Measurements from ENCODE around the gene CABP1.

CABP1 gene

DNA sequence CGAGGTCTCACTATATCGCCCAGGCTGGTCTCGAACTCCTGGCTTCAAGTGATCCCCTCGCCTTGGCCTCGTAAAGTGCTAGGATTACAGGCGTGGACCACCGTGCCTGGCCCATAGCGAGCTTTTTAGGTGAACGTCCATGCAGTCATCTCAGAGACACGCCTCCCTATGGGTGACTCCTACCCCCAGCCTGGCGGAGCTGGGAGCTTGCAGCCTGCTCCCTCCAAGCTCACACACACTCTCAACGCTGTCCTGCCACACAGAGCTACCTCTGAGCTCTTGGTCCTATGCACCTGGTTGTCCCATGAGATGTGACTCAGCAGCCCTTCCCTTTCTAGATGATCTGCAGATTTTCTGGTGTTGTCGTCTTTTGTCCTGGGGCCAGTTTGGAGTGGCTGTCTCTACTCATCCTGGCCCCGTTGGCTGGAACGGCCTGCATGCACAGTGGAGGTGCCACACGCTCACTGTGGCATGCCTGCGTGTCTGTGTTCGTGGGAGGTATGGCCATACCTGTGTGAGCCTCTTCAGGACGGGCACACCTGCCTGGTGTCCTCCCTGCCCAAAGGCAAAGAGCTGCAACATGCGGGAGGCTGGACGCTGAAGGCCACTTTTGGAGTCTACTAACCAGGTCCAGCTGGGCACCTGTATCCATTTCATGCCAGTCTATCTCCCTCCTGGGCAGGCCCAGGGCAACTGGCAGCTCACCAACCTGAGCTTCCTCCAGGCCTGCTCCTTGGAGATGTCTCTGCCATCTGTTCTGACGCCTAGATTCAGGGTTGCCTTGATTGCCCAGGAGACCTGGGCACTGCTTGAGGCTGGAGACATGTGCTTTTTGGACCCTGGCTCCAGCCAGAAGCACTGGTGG lies 18.1 kb downstream of the CABP1 start:
- H3K4me3 ChIP-seq (ENCODE audit: low read depth, low read length, poor library complexity, severe bottlenecking) = no peak overlapping the region
- no peak overlapping the region for H3K9ac ChIP-seq (ENCODE audit: low read length)
- no peaks in the 10 kb centered on the region for H3F3A ChIP-seq (ENCODE audit: insufficient read depth, low read length)
- H2AFZ ChIP-seq (ENCODE audit: low read length) = no peak overlapping the region
- H3K79me2 ChIP-seq (ENCODE audit: insufficient read depth, low read length) = no peaks in the 10 kb centered on the region
- H3K4me2 ChIP-seq (ENCODE audit: low read length) = no peak overlapping the region
- peaks cover 21% of the 10 kb centered on the region; the same call in 1 of the 2 replicates for H3K27me3 ChIP-seq (ENCODE audit: insufficient read depth, low read length)
- H3K4me1 ChIP-seq (ENCODE audit: insufficient read depth, low read length, severe bottlenecking) = peaks cover 3% of the 10 kb centered on the region
- no peaks in the 10 kb centered on the region for H3K36me3 ChIP-seq (ENCODE audit: insufficient read depth, low read length)
- H4K20me1 ChIP-seq (ENCODE audit: insufficient read depth, low read length) = no peaks in the 10 kb centered on the region
- H3K9me2 ChIP-seq (ENCODE audit: low read depth, low read length) = no peaks in the 10 kb centered on the region
- H3K9me3 ChIP-seq (ENCODE audit: low read length) = no peaks in the 10 kb centered on the region
- H3K27ac ChIP-seq (ENCODE audit: low read depth, low read length, poor library complexity, severe bottlenecking) = no peak overlapping the region
- TF ChIP-seq EZH2 (IDR thresholded peaks at IDR 0.05; ENCODE audit: borderline replicate concordance, low read length) (no peak), CTCF (IDR thresholded peaks at IDR 0.05; ENCODE audit: low read length) (no peak)

- H3K9me3 ChIP-seq (ENCODE audit: low read length) = no peaks in the 10 kb centered on the region
- TF ChIP-seq EZH2 (IDR thresholded peaks at IDR 0.05; ENCODE audit: borderline replicate concordance, low read length) = no peak
- TF ChIP-seq CTCF (IDR thresholded peaks at IDR 0.05; ENCODE audit: low read length) = no peak
Measured at GRCh38 chr12:120659151-120659525, 18.7 kb downstream of the CABP1 start.

GRCh38 chr12:120661432-120661831 lies 21.0 kb downstream of the CABP1 start:
- Histone ChIP-seq H3K36me3 (ENCODE audit: insufficient read depth, low read length) (no peaks in the 10 kb centered on the region), H3K9ac (ENCODE audit: low read length) (no peak overlapping the region), H3K27ac (ENCODE audit: low read depth, low read length, poor library complexity, severe bottlenecking) (no peak overlapping the region), H3K4me3 (ENCODE audit: low read depth, low read length, poor library complexity, severe bottlenecking) (no peak overlapping the region), H3F3A (ENCODE audit: insufficient read depth, low read length) (no peaks in the 10 kb centered on the region), H3K27me3 (ENCODE audit: insufficient read depth, low read length) (peaks cover 5% of the 10 kb centered on the region; the same call in 1 of the 2 replicates), H3K4me1 (ENCODE audit: insufficient read depth, low read length, severe bottlenecking) (peaks cover 3% of the 10 kb centered on the region), H2AFZ (ENCODE audit: low read length) (no peak overlapping the region), H3K9me3 (ENCODE audit: low read length) (no peaks in the 10 kb centered on the region), H3K79me2 (ENCODE audit: insufficient read depth, low read length) (no peaks in the 10 kb centered on the region), H3K4me2 (ENCODE audit: low read length) (no peak overlapping the region), H4K20me1 (ENCODE audit: insufficient read depth, low read length) (no peaks in the 10 kb centered on the region), H3K9me2 (ENCODE audit: low read depth, low read length) (no peaks in the 10 kb centered on the region)
- TF ChIP-seq EZH2 (IDR thresholded peaks at IDR 0.05; ENCODE audit: borderline replicate concordance, low read length) (no peak), CTCF (IDR thresholded peaks at IDR 0.05; ENCODE audit: low read length) (no peak)

More at GRCh38 chr12:120659151-120659525, 18.7 kb downstream of the CABP1 start:
- no peaks in the 10 kb centered on the region for H3K79me2 ChIP-seq (ENCODE audit: insufficient read depth, low read length)
- H3K27me3 ChIP-seq (ENCODE audit: insufficient read depth, low read length) = peaks cover 21% of the 10 kb centered on the region; the same call in 1 of the 2 replicates
- no peak overlapping the region for H3K27ac ChIP-seq (ENCODE audit: low read depth, low read length, poor library complexity, severe bottlenecking)
- H4K20me1 ChIP-seq (ENCODE audit: insufficient read depth, low read length) = no peaks in the 10 kb centered on the region
- no peaks in the 10 kb centered on the region for H3F3A ChIP-seq (ENCODE audit: insufficient read depth, low read length)
- H3K4me3 ChIP-seq (ENCODE audit: low read depth, low read length, poor library complexity, severe bottlenecking) = no peak overlapping the region
- no peak overlapping the region for H2AFZ ChIP-seq (ENCODE audit: low read length)
- peaks cover 3% of the 10 kb centered on the region for H3K4me1 ChIP-seq (ENCODE audit: insufficient read depth, low read length, severe bottlenecking)
- no peaks in the 10 kb centered on the region for H3K36me3 ChIP-seq (ENCODE audit: insufficient read depth, low read length)
- no peak overlapping the region for H3K4me2 ChIP-seq (ENCODE audit: low read length)
- H3K9ac ChIP-seq (ENCODE audit: low read length) = no peak overlapping the region
- no peaks in the 10 kb centered on the region for H3K9me2 ChIP-seq (ENCODE audit: low read depth, low read length)

Data from OCI-LY1 (cell line).